ENCODE data around the gene SLC10A7. TPM values are rescaled to one million over a fixed set of nuclear protein-coding genes. Genes with fewer than 3 reads are reported as not detected.

SLC10A7 gene
- total RNA-seq, 2 experiments from 2014 or later: 8.7 to 9.9 TPM

- Mint-ChIP-seq H3K27ac (no peak overlapping the region), H3K9me3 (no peaks in the 10 kb centered on the region), H3K36me3 (ENCODE audit: low read depth) (no peaks in the 10 kb centered on the region), H3K4me1 (ENCODE audit: low read depth) (no peaks in the 10 kb centered on the region), H3K27me3 (peaks cover 8% of the 10 kb centered on the region), H3K4me3 (no peak overlapping the region)
- CTCF ChIA-PET: no interaction called here
- TF ChIP-seq CTCF (IDR thresholded peaks at IDR 0.05): no peak
- Histone ChIP-seq H3K27ac (ENCODE audit: low read depth in 1 of 2, low read length in 2 of 2) (no peak overlapping the region), H3K27me3 (ENCODE audit: control insufficient read depth in 1 of 2, insufficient read depth in 2 of 2, low read length in 2 of 2) (no peaks in the 10 kb centered on the region), H3K4me1 (ENCODE audit: insufficient read depth, low read length) (no peaks in the 10 kb centered on the region), H3K36me3 (ENCODE audit: insufficient read depth, low read length) (no peaks in the 10 kb centered on the region), H3K4me3 (ENCODE audit: low read length) (no peak overlapping the region), H3K9me3 (ENCODE audit: control insufficient read depth in 1 of 2, insufficient read depth in 1 of 2, low read length in 2 of 2) (no peaks in the 10 kb centered on the region)
- POLR2A ChIA-PET: no interaction called here
- ATAC-seq (ENCODE audit: poor library complexity) (no peak), DNase-seq (no peak)
- intact Hi-C loops (cut with DNase I, micrococcal nuclease): no loop called here
These were observed 28.4 kb upstream of the SLC10A7 start for GRCh38 chr4:146550161-146550560.

- H3K4me3 Mint-ChIP-seq: no peak overlapping the region
- no peak overlapping the region for H3K27ac Mint-ChIP-seq
- peaks cover 22% of the 10 kb centered on the region for H3K27me3 Mint-ChIP-seq
- ATAC-seq (ENCODE audit: poor library complexity) (no peak), DNase-seq (no peak)
- POLR2A ChIA-PET: no interaction called here
- Histone ChIP-seq H3K9me3 (ENCODE audit: control insufficient read depth in 1 of 2, insufficient read depth in 1 of 2, low read length in 2 of 2) (peaks cover 0 to 3% of the 10 kb centered on the region in 2 experiments), H3K4me3 (ENCODE audit: low read length) (no peak overlapping the region), H3K27me3 (ENCODE audit: control insufficient read depth in 1 of 2, insufficient read depth in 2 of 2, low read length in 2 of 2) (no peaks in the 10 kb centered on the region), H3K36me3 (ENCODE audit: insufficient read depth, low read length) (no peaks in the 10 kb centered on the region), H3K4me1 (ENCODE audit: insufficient read depth, low read length) (no peaks in the 10 kb centered on the region), H3K27ac (ENCODE audit: low read depth in 1 of 2, low read length in 2 of 2) (no peak overlapping the region)
- H3K4me1 Mint-ChIP-seq (ENCODE audit: low read depth): no peaks in the 10 kb centered on the region
- CTCF ChIA-PET: no interaction called here
- intact Hi-C loops (cut with DNase I, micrococcal nuclease): no loop called here
- H3K36me3 Mint-ChIP-seq (ENCODE audit: low read depth): no peaks in the 10 kb centered on the region
- H3K9me3 Mint-ChIP-seq: peaks cover 3% of the 10 kb centered on the region
- no peak for TF ChIP-seq CTCF (IDR thresholded peaks at IDR 0.05)
These were observed 26.7 kb upstream of the SLC10A7 start for GRCh38 chr4:146548443-146548842.

- H3K4me1 Mint-ChIP-seq (ENCODE audit: low read depth): no peaks in the 10 kb centered on the region
- ATAC-seq (ENCODE audit: poor library complexity): no peak
- CTCF ChIA-PET: no interaction called here
- intact Hi-C loops (cut with DNase I, micrococcal nuclease): no loop called here
- Histone ChIP-seq H3K4me1 (ENCODE audit: insufficient read depth, low read length) (no peaks in the 10 kb centered on the region), H3K27me3 (ENCODE audit: control insufficient read depth in 1 of 2, insufficient read depth in 2 of 2, low read length in 2 of 2) (no peaks in the 10 kb centered on the region), H3K9me3 (ENCODE audit: control insufficient read depth in 1 of 2, insufficient read depth in 1 of 2, low read length in 2 of 2) (peaks cover 0 to 6% of the 10 kb centered on the region in 2 experiments), H3K27ac (ENCODE audit: low read depth in 1 of 2, low read length in 2 of 2) (no peak overlapping the region), H3K4me3 (ENCODE audit: low read length) (no peak overlapping the region), H3K36me3 (ENCODE audit: insufficient read depth, low read length) (no peaks in the 10 kb centered on the region)
- no peak overlapping the region for H3K27ac Mint-ChIP-seq
- no peak for DNase-seq
- POLR2A ChIA-PET: no interaction called here
- TF ChIP-seq CTCF (IDR thresholded peaks at IDR 0.05): no peak
- peaks cover 17% of the 10 kb centered on the region for H3K9me3 Mint-ChIP-seq
- H3K4me3 Mint-ChIP-seq: no peak overlapping the region
- no peaks in the 10 kb centered on the region for H3K36me3 Mint-ChIP-seq (ENCODE audit: low read depth)
- H3K27me3 Mint-ChIP-seq: peaks cover 36% of the 10 kb centered on the region
These were observed 23.4 kb upstream of the SLC10A7 start for GRCh38 chr4:146545102-146545501.

All from CD4-positive, alpha-beta T cell (primary cell).